ENCODE measurements around the gene EFL1.
"Not testable (repeated sequence)": the region's sequence is repeated elsewhere in the genome, so short reads cannot be mapped to it uniquely, and the experiment has no call there.

EFL1 gene

GRCh38 chr15:82245956-82246355 lies 16.6 kb downstream of the EFL1 start:
- not testable (repeated sequence) for H3K9me3 ChIP-seq (ENCODE audit: control insufficient read depth, insufficient read depth, low read length); H3K4me1 ChIP-seq (ENCODE audit: insufficient read depth, low read length); H3K9ac ChIP-seq (ENCODE audit: low read depth, low read length); H3K36me3 ChIP-seq (ENCODE audit: insufficient read depth, low read length)

GRCh38 chr15:82243644-82244043 lies 18.9 kb downstream of the EFL1 start:
- H3K9me3 ChIP-seq (ENCODE audit: control insufficient read depth, insufficient read depth, low read length); H3K9ac ChIP-seq (ENCODE audit: low read depth, low read length); H3K36me3 ChIP-seq (ENCODE audit: insufficient read depth, low read length); H3K4me1 ChIP-seq (ENCODE audit: insufficient read depth, low read length): not testable (repeated sequence)

- H3K9me3 ChIP-seq (ENCODE audit: control insufficient read depth, insufficient read depth, low read length); H3K36me3 ChIP-seq (ENCODE audit: insufficient read depth, low read length); H3K9ac ChIP-seq (ENCODE audit: low read depth, low read length); H3K4me1 ChIP-seq (ENCODE audit: insufficient read depth, low read length): not testable (repeated sequence)
These were observed 20.6 kb downstream of the EFL1 start for GRCh38 chr15:82241836-82242499.

- H3K9ac ChIP-seq (ENCODE audit: low read depth, low read length) = no peak overlapping the region
- H3K4me1 ChIP-seq (ENCODE audit: insufficient read depth, low read length) = no peaks in the 10 kb centered on the region
- H3K9me3 ChIP-seq (ENCODE audit: control insufficient read depth, insufficient read depth, low read length) = no peaks in the 10 kb centered on the region
- no peaks in the 10 kb centered on the region; the same call in 1 of the 2 replicates for H3K36me3 ChIP-seq (ENCODE audit: insufficient read depth, low read length)
These were observed 22.7 kb downstream of the EFL1 start for GRCh38 chr15:82239685-82240391.

- not testable (repeated sequence) for H3K36me3 ChIP-seq (ENCODE audit: insufficient read depth, low read length); H3K9ac ChIP-seq (ENCODE audit: low read depth, low read length); H3K9me3 ChIP-seq (ENCODE audit: control insufficient read depth, insufficient read depth, low read length); H3K4me1 ChIP-seq (ENCODE audit: insufficient read depth, low read length)
These were observed 24.5 kb downstream of the EFL1 start for GRCh38 chr15:82237944-82238534.

GRCh38 chr15:82231842-82232241 lies 30.7 kb downstream of the EFL1 start:
- no peak overlapping the region for H3K9ac ChIP-seq (ENCODE audit: low read depth, low read length)

GRCh38 chr15:82231233-82231632 lies 31.3 kb downstream of the EFL1 start:
- Histone ChIP-seq H3K4me1 (ENCODE audit: insufficient read depth, low read length) (no peaks in the 10 kb centered on the region), H3K9ac (ENCODE audit: low read depth, low read length) (no peak overlapping the region), H3K9me3 (ENCODE audit: control insufficient read depth, insufficient read depth, low read length) (no peaks in the 10 kb centered on the region), H3K36me3 (ENCODE audit: insufficient read depth, low read length) (no peaks in the 10 kb centered on the region)

More at GRCh38 chr15:82231842-82232241, 30.7 kb downstream of the EFL1 start:
- H3K36me3 ChIP-seq (ENCODE audit: insufficient read depth, low read length) = no peaks in the 10 kb centered on the region
- no peaks in the 10 kb centered on the region for H3K4me1 ChIP-seq (ENCODE audit: insufficient read depth, low read length)
- H3K9me3 ChIP-seq (ENCODE audit: control insufficient read depth, insufficient read depth, low read length) = no peaks in the 10 kb centered on the region

- no peaks in the 10 kb centered on the region for H3K36me3 ChIP-seq (ENCODE audit: insufficient read depth, low read length)
These were observed 33.8 kb downstream of the EFL1 start for GRCh38 chr15:82228750-82229149.

GRCh38 chr15:82221535-82221934 lies 41.0 kb downstream of the EFL1 start:
- not testable (repeated sequence) for H3K9me3 ChIP-seq (ENCODE audit: control insufficient read depth, insufficient read depth, low read length); H3K36me3 ChIP-seq (ENCODE audit: insufficient read depth, low read length); H3K4me1 ChIP-seq (ENCODE audit: insufficient read depth, low read length); H3K9ac ChIP-seq (ENCODE audit: low read depth, low read length)

More at GRCh38 chr15:82228750-82229149, 33.8 kb downstream of the EFL1 start:
- no peak overlapping the region for H3K9ac ChIP-seq (ENCODE audit: low read depth, low read length)
- no peaks in the 10 kb centered on the region for H3K4me1 ChIP-seq (ENCODE audit: insufficient read depth, low read length)
- H3K9me3 ChIP-seq (ENCODE audit: control insufficient read depth, insufficient read depth, low read length) = no peaks in the 10 kb centered on the region

GRCh38 chr15:82216092-82216491 lies 46.4 kb downstream of the EFL1 start:
- not testable (repeated sequence) for H3K36me3 ChIP-seq (ENCODE audit: insufficient read depth, low read length); H3K9ac ChIP-seq (ENCODE audit: low read depth, low read length); H3K4me1 ChIP-seq (ENCODE audit: insufficient read depth, low read length); H3K9me3 ChIP-seq (ENCODE audit: control insufficient read depth, insufficient read depth, low read length)

GRCh38 chr15:82212201-82212600 lies 50.3 kb downstream of the EFL1 start:
- not testable (repeated sequence) for H3K9me3 ChIP-seq (ENCODE audit: control insufficient read depth, insufficient read depth, low read length); H3K36me3 ChIP-seq (ENCODE audit: insufficient read depth, low read length); H3K4me1 ChIP-seq (ENCODE audit: insufficient read depth, low read length); H3K9ac ChIP-seq (ENCODE audit: low read depth, low read length)

GRCh38 chr15:82210066-82210597 lies 52.4 kb downstream of the EFL1 start:
- not testable (repeated sequence) for H3K9me3 ChIP-seq (ENCODE audit: control insufficient read depth, insufficient read depth, low read length); H3K4me1 ChIP-seq (ENCODE audit: insufficient read depth, low read length); H3K36me3 ChIP-seq (ENCODE audit: insufficient read depth, low read length); H3K9ac ChIP-seq (ENCODE audit: low read depth, low read length)

- not testable (repeated sequence) for H3K4me1 ChIP-seq (ENCODE audit: insufficient read depth, low read length); H3K9ac ChIP-seq (ENCODE audit: low read depth, low read length); H3K9me3 ChIP-seq (ENCODE audit: control insufficient read depth, insufficient read depth, low read length); H3K36me3 ChIP-seq (ENCODE audit: insufficient read depth, low read length)
These were observed 58.0 kb downstream of the EFL1 start for GRCh38 chr15:82204575-82204974.

- Histone ChIP-seq H3K9ac (ENCODE audit: low read depth, low read length) (no peak overlapping the region), H3K36me3 (ENCODE audit: insufficient read depth, low read length) (no peaks in the 10 kb centered on the region), H3K9me3 (ENCODE audit: control insufficient read depth, insufficient read depth, low read length) (no peaks in the 10 kb centered on the region), H3K4me1 (ENCODE audit: insufficient read depth, low read length) (no peaks in the 10 kb centered on the region)
These were observed 64.6 kb downstream of the EFL1 start for GRCh38 chr15:82197733-82198594.
